Fibroblast of skin of right quadriceps (primary cell): ENCODE measurements around the gene YBX2.

Experiments
- DNase-seq: peaks from one replicate; pipeline ENCODE4 v3.0.0-alpha.2; 2013

Gene YBX2

DNA sequence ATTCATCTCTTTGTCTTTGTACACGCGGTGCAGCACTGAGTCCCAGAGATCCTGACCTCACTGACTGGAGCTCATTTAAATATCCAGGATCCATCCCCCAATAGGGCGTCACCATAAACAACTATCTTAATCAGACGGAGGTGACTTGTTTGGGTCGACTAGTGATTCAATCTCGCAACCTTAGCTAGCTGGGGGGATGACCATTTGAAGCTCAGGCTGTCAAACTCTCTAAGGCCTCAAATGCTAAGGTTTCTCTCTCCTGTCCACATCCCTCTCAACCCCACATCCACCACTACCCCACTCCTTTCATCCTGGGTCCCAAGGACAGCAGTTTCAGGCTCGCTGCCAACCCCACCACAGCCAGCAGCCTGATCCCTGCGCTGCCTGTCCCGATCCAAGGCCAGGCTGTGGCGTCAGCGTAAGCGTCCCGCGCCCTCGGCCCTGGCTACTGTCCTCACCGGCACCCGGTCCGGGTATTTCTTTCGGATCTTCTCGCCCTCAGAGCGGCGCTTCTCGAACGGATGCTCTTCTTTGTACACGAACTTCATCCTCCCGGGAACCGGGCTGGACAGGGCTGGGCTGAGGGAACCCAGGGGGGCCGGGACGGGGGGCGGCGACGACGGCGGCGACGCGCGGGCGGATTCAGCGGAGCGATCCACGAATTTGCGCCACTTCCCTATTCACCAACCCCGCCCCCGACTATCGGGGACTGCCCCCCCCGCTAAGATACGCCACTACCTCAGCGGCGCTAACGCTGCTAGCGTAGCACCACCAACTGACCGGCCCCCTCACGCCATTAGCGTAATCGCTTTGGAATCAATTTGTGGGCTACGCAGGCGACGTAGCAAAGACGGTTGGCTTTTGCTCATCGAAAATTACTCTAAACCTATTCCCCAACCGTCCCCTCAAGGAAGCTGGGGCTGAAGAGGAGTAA, 52.4 kb downstream of the YBX2 start, which contains the start of gene GABARAP:
GABARAP (minus strand) TSS at position 667 of the 934 bp plus-strand sequence; CDS start at position 548, 119 bp downstream.
- peak; percentile 93 for DNase-seq

DNA sequence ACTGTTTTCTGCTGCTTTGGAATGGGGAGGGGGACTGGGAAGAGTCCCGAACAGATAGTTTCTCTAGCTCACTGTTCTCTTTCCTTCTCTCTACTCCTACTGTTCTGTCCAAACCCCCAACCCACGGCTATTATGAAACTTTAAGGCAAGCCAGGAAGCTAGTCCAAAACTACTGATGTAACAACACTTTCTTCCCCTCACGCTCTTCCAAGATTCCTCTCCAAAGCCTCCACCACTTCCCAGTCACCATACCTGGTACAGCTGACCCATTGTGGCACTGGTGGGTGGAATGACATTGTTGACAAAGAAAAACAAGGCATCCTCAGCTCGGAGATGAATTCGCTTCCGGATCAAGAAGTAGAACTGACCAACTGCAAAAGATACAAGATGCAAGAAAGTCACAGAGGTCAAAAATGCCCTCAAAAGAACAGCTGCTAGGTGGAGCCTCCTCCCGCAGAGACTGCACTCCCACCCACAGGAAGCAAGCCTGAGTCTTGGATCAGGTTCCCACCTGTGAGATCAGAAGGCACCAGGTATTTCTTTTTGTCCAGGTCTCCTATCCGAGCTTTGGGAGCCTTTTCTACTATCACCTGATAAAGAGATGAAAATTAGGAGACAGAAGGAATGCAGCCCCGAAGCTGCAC, 53.2 kb downstream of the YBX2 start:
- no peak for DNase-seq

GRCh38 chr17:7240375-7240774, 54.1 kb downstream of the YBX2 start:
- no peak for DNase-seq

DNA sequence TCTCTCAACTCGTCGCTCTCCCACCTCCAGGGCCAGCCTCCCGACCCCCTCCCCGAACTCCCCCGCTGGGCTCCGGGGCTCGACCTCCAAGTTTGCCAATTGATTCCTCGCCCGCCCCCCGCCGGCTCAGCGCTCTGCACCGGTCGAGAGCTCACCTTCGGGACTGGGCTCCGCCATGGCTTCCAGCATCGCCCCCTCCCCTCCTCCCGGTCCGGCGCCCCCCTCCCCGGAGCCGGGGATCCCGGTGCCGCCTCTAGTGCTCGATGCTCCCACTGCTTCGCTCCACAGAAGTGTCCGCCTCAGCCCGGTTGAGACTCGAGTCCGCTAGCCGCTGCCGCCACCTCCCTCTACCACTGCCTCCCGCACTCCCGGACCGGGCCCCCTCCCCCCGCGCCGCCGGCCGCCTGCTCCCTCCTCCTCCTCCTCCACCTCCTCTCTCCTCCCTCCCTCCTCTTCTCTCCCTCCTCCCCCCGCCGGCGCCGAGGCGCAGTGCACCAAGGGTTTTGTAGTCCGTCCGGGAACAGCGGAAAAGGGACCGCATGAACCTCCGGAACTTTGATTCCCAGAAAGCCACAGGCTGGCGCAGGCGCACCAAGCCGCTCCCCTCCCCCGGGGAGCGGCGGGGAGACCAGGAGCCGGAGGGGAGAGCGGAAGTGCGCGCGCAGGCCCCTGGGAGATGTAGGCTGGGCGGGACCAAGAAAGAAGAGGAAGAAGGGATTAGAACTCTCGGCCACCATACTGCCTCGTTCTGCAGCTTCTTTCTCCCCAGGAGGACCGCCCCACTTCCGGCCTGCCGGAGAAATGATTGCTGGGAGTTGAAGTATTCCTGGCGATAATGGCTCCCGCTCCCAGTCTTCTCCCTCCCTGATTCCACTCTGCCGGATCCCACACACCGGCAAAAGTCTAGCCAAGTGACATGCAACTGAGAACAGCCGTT, 55.1 kb downstream of the YBX2 start, which contains the start of gene PHF23:
PHF23 (minus strand) TSS at position 367 of the 937 bp plus-strand sequence; CDS start at position 189, 178 bp downstream.
- DNase-seq = peak; percentile 100

- DNase-seq = peak; percentile 37
These were observed 55.9 kb downstream of the YBX2 start for GRCh38 chr17:7238420-7239090.
